Stimulated activated CD8-positive, alpha-beta memory T cell treated with anti-CD3 and anti-CD28 coated beads, Interleukin-12 subunit alpha, Interleukin-12 subunit beta, amount 100 ng/mL, for 24 hours (primary cell): ENCODE measurements around the gene SYT3.
"Not testable (repeated sequence)": the region's sequence is repeated elsewhere in the genome, so short reads cannot be mapped to it uniquely, and the experiment has no call there.

Experiments
- DNase-seq: peaks from one replicate; pipeline ENCODE4 v3.0.0-alpha.2; 2020; ENCODE audit errors: extremely low read depth

The SYT3 gene

DNA sequence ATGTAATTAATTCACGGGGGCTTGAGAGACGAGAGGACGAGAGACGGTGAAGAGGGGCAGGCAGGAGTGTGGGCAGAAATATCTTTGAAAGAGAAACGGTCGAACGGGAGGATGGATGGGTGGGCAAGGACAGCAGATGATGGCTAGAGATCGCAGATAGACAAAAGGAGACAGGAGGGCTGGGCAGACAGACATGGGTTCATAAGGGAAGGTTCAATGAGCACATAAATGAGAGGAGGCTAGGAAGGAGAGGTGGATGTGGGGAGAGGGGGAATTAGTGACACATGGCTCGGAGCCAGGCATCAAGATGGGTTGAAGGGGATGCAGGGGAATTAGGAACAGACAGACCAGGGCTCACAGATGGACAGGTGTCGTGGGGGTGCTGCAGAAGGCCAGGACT, 1.1 kb downstream of the SYT3 start:
- no peak for DNase-seq

DNA sequence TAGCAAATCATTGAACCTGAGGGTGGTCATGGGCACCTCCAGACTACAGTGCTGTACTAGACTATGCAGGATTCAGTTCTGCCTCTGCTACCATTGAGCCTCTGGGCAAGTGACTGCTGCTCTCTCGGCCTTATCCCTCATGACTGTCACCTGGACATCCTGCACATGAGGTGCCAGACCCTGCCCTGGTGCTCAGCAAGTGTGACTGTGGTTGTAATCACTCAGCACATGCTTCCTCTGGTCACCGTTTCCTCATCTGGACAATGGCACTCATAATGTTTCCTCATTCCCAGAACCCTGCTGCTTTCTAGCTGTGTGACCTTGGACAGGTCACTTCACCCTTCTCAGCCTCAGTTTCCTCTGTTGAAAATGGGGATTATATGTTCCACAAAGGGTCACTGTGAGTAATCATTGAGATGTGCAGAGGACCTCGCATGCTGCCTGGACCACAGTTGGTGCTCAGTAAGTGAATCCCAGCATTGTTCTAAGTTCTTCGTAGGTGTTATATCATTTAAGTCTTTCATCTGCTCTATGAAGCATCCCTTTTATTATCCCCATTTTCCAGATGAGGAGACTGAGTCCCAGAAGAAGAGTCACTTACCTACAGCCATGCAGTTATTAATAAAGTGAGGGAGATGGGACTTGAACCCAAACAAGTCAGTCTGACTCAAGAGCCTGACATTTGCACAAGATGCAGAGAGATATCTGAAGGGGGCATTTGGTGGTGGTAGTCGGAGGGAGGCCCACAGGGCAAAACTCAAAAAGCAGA, 3.2 kb downstream of the SYT3 start:
- DNase-seq, result no peak

DNA sequence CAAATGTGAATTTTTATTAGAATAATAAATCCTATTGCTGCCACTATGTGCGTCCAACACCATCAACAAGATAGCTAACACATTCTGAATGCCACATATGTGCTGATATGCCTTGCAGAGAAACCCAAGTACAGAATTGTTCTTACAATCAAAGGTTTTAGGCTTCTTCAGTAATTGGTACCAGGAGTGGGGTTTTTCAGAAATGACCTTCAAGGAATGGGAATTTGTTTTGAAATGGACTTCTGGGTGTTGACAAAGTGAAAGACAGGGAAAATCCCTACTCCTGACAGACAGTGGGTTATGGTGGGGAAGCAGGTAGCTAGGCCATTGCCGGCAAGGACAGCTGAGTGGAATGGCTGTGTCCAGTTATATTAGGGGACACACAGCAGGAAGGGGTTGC, 5.7 kb downstream of the SYT3 start:
- DNase-seq, result no peak

DNA sequence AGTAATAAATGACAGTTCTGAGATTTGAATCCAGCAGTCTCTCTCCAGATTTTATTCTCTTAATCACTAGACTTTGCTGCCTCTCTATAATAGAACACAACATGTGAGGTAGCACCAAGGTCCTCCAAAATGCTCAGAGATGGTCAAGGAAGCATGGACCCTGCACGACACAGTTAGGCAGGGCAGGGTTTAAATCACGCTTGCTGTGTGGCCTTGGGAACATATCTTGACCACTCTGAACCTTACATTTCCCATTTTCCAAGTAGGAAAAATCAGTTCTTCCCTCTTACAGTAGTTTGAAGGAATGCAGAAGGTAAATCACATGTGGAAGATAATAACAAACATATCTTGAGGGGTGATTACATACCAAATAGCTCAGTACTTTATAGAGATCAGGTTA, 6.3 kb downstream of the SYT3 start:
- no peak for DNase-seq

DNA sequence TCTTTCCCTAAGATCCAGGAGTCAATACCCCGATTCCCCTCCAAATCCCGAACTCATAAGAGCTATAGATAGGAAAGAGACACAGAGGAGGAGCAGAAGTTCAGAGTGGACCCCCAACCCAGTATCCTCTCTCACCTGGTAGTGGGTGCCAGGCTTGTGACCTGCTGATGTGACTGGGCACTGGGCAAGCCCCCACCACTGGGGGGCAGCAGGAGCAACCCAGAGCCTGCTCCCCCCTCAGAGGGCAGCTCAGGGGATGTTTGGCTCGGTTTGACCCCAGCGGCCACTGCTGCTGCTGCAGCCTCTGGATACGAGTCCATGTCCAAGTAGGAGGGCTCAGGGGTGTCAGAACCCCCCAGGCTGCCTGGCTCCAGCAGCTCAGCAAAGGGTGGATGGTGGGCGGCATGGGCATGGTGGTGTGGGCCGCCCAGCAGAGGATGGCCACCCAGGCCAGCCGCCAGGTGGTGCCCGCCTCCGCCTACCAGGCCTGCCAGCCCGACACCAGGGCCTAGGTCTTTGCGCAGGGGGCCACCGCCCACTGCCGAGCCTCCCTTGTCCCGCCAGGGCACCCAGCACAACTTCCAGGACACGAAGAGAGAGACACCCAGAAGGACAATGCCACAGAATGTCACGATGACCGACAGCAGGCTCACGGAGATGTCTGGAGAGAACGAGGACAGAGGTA, 7.4 kb downstream of the SYT3 start:
- DNase-seq, result no peak

DNA sequence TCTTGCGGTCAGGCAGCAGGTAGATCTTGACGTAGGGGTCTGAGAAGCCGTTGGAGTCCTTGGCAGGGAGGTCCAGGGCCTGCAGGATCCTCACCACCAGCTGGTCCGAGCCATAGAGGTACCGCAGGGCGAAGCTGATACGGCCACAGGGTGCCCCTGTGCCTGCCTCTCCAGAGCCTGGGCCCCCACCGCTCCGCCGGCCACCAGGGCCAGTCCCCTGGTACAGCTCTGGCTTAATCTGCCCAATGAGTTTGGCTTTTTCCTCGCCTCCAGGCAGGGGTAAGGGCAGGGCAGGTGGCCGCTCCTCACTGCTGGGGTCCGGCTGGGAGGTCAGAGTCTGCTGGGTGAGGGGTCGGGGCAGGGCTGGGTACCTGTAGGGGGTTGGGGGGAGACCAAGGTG, 9.9 kb downstream of the SYT3 start:
- DNase-seq, result no peak

DNA sequence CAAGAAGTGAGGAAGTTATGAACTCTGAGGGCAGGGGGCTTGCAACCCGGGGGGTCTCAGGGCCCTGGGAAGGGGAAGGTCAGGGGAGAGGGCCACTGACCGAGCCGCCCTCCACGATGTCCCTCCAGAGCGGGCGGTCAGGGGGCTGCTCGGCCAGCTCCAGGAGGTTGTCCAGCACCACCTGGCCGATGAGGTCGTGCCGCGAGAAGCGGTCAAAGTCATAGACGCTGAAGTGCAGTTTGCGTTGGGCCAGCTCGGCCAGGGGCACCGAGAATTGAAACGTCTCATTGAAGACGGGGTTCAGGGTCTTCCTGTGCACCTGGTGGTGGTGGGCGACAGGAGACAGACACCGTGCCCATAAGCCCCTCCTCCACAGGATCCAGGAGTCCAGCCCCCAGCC, 10.5 kb downstream of the SYT3 start:
- DNase-seq, result no peak

DNA sequence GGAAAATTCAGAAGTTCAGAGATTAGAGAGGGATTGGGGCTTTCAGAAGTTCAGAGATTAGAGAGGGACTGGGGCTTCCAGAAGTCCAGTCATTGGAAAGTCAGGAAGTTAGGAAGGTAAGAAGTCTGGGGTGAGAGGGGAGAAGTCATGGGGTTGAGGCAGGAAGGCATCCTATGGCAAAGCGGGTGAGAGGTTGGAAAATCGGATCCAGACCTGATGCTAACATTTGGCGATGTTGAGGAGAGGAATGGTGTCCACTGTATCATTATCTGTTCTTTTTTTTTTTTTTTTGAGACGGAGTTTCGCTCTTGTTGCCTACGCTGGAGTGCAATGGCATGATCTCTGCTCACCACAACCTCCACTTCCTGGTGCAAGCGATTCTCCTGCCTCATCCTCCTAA, 11.1 kb downstream of the SYT3 start:
- DNase-seq, result no peak

DNA sequence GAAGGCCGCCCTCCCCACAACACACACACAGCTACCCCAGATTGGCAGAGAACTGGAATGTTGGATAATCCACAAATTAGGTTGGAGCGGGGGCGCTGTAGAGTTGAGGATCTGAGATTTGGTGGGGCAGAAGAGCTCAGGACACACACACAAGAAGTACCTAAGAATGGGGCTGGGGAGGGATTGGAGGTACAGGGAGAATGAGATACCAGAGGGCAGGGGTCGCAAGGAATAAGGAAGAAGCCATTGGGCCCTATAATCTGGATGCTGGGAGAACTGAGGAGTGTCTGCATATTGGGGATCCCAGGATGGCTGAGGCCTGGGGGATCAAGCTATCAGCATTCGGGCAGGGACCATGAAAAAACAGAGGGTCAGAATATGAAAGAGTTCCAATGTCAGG, 11.5 kb downstream of the SYT3 start:
- DNase-seq, result no peak

DNA sequence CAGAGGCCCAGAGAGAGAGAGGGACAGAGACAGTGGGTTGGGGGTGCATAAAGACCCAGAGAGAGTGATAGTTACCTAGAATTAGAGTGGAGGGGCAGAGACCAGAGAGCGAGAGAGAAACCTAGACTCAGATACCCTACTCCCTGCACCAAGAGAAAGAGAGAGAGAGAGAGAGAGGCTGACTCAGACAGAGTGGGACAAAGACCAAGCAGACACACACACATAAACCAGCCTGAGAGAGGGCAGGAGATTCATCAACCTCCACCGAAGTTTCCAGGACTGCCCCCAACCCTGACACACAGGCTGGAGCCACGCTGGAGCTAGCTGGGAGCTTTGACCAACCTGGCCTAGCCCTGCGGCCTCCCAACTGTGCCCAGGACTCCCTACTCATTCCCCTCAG, 12.9 kb downstream of the SYT3 start:
- DNase-seq, result no peak

DNA sequence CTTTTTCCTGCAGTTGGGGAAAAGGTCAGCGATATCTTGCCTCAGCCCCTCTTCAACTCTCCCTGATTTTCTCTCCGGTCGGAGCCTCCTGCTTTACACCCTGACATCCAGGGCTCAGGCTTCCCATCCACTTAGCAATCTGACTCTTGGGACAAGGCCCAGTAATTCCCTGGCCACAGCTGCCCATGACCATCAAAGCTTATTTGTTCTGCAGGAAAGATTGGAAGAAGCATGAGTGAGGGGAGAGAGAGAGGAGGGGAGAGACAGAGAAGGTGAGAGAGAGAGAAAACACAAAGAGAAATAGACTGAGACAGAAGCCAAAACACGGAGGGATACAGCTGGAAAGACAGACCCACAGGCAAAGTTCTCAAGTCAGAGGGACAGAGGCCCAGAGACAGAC, 13.7 kb downstream of the SYT3 start:
- no peak for DNase-seq

DNA sequence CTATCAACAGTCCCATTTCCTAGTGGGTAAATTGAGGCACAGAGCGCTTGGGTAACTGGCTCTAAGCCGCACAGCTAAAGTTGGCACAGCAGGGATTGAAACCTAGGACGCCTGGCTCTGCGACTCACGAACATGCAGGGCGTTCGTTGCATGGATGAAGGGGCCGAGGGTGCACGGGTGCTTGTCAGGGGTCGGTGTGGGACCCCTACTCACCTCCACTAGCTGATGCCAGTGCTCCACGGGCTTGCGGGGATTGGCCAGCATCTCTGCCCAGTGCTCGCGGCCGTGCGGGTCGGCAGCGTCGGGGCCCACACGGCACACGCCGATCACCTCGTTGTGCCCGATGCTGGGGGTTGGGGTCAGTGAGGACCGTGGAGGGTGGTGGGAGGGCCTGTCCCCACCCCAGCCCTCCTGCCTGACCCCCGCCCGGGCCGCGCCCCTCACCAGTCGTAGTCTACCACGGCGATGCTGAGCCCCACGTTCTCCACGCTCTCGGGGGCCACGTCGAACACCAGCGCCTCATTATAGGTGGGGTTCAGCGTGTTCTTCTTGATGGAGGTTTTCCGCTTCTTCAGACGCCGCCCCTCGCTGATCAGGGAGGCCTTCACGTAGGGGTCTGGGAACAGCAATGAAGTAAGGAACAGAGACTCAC, 14.6 kb downstream of the SYT3 start:
- no peak for DNase-seq

DNA sequence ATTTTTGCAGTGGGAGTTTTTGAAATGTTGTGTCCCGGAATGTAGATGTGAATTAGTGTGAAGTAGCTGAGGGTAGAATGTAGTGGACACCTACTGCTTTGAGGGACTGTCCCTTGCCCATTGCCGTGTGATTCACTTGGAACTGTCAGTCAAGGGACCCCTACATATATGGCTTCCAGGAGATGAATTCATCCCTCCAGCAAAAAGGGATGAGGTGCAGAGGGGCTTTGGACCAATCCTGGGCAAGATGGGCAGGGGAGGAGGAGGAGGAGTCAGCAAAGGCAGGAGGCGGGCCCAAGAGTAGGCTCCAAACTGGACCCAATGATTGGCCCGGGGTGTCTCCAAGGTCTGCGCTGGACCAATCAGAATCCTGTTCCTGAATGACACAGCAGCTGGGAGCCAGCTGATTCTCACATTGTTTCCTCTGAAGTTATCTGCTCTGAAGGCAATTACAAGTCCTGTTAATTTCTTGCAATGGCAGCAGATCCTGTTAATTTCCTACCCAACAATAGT, 19.2 kb downstream of the SYT3 start:
- not testable (repeated sequence) for DNase-seq

DNA sequence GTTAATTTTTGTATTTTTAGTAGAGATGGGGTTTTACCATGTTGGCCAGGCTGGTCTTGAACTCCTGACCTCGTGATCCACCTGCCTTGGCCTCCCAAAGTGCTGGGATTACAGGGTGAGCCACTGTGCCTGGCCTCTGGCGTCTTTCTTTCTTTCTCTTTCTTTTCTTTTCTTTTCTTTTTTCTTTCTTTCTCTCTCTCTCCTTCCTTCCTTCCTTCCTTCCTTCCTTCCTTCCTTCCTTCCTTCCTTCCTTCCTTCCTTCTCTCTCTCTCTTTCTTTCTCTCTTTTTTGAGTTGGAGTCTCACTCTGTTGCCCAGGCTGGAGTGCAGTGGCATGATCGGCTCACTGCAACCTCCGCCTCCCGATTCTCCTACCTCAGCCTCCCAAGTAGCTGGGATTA, 20.5 kb downstream of the SYT3 start:
- DNase-seq, result not testable (repeated sequence)

DNA sequence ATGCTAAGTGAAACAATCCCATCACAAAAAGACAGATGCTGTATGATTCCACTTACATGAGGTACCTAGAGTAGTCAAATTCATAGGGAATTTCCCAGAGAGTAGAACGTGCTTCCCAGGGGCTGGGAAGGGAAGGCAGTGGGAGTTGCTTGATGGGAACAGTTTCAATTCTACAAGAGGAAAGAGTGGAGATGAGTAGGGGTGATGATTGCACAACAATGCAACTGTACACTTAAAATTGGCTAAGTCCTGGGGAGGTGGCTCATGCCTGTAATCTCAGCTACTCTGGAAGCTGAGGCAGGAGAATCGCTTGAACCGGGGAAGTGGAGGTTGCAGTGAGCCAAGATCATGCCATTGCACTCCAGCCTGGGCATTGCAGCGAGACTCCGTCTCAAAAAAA, 21.3 kb downstream of the SYT3 start:
- not testable (repeated sequence) for DNase-seq

DNA sequence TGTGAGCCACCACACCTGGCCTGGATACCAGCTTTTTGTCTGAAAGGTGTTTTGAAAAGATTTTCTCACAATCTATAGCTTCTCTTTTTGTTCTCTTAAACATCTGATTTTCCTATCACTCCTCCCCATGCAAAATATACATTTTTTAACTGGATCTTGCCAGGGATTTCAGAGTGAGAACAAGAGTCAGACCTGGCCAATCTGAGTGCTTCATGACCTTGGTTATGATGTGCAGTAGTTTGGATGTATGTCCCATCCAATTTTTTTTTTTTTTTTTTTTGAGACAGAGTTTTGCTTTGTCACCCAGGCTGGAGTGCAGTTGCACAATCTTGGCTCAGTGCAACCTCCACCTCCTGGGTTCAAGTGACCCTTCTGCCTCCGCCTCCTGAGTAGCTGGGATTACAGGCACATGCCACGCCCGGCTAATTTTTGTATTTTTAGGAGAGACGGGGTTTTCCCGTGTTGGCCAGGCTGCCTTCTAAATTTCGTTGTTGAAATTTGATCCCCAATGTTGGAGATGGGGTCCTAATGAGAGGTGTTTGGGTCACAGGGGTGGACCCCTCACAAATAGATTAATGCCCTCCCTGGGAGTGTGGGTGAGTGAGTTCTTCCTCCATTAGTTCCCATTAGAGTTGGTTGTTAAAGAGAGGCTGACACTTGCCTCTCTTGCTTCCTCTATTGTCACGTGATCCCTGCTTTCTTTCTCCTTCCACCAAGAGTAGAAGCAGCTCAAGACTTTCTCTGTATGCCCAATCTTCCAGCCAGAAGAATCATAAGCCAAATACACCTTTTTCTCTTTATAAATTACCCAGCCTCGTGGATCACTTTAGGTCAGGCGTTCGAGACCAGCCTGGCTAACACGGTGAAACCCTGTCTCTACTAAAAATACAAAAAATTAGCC, 26.9 kb downstream of the SYT3 start:
- not testable (repeated sequence) for DNase-seq

DNA sequence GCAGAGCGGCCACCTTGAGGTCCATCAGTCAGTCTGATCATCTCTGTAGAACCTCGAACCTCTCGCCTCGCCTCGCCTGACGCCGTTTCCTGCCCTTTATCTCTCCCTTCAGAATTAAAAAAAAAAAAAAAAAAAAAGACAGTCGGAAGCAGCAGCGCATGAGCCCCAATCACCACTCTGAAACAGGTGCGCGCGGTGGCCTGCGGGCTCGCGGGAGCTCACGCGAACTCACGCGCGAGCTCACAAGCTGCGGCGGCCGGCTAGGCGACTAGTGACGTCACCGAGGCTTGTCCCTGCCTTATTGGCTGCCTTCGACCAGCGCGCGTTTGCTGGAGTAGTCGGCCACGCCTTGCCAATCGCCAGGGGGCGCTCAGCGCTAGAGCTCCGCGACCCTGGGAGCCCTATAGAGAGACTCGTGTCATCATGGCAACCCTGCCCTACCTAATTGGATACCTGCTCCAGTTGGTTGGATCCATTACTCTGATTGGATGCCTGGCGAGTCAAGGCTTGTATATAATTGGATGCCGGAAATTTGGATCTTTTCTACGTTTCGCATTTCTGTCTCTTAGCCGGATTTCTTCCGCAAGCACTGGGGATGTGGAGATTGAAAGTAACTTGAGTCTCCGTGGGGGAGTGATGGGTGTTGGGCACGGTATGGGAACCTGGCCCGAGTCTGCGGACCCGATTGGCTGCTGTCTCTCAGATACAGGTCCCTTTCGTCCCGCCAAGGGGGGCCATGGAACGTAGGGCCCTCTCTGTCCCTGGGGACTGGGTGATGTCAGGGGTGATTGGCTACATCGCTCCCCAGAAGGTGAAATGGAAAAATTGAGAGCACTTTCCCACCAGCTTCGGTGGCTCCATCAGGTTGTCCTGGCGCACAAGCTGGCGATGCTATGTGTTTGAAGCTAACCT, 31.6 kb downstream of the SYT3 start:
- DNase-seq, result peak; percentile 64

DNA sequence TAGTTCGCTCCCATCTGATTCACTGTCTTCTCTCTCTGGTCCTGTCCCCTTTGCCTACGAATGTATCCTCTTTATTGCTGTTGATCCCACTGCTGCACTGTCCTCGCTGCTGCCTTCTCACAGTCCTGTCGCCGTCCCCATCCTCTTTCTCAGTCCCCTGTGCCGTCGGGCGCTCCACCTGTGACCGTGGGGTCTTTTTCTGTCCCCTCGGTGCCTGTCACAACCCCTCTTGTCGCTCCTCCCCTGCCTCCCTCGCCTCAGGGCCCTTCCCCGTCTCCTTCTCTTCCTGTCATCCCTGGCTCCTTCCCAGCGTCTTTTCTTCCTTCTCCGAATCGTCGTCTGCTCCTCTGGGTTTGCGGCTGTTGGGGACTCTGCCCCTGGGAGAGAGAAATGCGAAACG, 32.3 kb downstream of the SYT3 start:
- no peak for DNase-seq

DNA sequence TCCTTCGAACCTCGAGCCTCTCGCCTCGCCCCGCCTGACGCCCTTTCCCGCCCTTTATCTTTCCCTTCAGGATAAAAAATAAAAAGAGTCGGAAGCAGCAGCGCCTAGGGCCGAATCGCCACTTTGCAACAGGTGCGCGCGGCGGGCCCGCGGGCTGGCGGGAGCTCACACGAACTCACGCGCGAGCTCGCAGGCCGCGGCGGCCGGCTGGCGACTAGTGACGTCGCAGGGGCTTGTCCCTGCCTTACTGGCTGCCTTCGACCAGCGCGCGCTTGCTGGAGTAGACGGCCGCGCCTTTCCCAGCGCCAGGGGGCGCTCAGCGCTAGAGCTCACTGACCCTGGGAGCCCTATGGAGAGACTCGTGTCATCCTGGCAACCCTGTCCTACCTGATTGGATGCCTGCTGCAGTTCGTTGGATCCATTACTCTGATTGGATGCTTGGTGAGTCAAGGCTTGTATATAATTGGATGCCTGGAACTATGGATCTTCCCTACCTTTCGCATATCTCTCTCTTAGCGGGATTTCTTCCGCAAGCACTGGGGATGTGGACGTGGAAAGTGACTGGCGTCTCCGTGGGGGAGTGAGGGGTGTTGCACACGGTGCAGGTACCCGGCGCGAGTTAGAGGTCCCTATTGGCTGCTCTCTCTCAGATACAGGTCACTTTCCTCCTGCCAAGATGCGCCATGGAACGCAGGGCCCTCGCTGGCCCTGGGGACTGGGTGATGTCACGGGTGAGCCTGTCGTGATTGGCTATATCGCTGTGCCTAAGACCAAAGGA, 33.4 kb downstream of the SYT3 start:
- not testable (repeated sequence) for DNase-seq
